NCI-H146 (cell line): ENCODE measurements around the gene HINT3.
A peak's percentile ranks its signal among the peaks of the same experiment; 100 is the strongest.
"Not testable (repeated sequence)": the region's sequence is repeated elsewhere in the genome, so short reads cannot be mapped to it uniquely, and the experiment has no call there.

Experiments
- DNase-seq: peaks from one replicate; lab custom pipeline; 2025; lab: John Stamatoyannopoulos, UW

HINT3 gene

DNA sequence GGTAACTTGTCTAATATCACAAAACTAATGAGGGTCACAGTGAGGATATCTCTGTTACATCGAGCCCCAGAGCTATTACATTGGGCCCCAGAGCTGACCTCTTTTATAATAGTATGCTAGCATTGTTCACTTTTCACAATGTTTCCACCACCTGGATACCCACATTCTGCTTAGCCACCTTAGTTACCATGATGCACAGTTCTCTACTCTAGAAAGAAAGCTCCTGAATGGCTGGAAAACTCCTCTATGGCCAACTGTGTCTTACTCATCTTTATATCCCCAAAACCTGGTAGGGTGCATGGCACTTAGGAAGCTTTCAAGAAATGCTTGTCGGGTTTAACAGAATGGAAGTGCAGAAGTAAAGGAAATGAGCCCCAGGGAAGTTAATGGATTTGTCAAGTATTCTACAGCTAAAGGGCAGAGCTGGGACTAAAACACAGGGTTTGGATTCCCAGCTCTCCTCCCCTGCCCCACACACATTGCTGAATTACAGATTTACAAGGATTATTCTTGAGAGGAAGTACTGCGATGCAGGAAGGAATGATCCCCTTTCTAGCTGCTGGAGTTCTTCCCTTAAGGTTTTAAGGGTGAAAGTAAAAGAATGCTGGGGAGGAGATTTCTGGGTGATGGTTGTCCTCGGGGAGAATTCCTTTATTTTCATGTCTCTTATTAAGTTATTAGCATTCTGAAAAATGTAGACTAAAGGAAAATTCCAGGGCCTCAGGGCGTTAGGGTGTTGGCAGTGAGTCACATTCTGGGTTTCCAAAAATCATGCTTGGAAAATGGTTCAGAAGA is 16.1 kb upstream of the HINT3 start:
- DNase-seq = no peak

DNA sequence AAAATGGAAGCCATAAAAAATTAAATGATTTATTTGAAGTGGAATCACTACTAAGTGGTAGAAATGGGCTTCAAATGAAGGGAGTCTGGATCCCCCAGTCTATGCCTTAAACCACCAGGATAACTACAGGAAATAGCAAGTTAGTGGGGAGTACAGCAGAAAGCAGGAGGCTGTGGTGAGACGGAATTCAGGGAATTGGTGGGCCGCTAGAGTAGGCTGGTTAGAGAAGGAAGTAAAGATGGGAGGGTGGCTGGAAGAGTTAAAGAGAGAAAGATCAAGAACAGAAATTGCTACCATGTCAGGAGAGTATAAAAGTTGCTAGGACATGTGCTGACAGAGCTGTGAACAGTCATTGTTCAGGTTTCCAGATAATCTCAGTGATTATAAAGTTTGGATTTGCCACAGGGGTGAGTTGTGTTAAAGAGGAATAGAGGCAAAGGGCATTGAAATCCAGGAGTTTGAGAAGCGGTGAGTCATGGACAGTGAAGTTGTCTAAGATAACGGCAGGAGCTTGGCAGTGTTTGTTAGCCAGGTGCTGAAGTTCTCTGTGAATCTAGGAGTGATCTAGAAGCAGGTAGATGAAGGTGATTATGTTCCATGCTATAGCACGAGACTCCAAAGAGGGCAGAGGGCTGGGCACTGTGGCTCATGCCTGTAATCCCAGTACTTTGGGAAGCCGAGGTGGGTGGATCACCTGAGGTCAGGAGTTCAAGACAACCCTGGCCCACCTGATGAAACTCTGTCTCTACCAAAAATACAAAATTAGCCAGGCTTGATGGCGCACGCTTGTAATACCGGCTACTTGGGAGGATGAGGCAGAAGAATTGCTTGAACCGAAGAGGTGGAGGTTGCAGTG is 13.7 kb upstream of the HINT3 start:
- DNase-seq = no peak

DNA sequence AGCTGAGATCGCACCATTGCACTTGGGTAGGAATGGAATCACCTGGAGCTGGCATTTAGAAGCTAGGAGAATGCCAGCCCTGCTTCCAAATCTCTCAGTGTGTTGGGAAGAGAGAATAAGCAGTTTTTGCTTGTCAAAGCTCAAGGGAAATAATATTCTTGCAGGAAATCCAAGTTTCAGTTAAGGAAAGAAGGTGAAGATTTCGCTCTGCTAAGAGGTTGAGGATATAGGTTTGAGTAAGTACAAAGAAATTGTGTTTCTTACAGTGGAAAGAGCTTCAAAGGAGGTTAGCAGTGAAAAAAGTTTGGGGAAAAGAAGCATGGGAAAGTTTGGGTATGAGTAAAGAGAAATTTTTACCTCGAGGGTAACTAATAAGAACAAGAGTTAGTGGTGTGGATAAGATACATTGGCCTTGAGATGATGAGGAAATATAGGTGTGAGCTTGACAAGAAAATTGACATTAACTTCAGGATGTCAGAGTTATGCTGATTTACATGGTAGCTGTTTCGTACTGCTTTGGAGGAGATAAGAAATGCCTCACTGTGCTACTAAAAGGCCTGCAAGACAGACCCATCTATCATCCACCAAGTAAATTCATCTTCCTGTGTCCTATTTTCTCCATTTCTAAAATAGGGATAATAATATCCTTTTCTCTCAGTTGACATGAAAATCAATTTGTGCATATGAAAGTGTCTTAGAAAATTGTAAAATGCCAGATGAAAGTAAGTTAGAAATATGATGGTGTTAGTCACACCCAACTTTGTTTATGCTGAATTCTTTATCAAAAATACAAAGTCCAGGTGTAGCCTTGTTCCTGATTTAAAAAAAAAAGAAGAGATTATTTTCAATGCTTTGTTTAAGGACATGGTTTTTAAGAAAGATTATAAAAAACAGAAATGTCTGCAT is 12.8 kb upstream of the HINT3 start:
- DNase-seq = no peak

DNA sequence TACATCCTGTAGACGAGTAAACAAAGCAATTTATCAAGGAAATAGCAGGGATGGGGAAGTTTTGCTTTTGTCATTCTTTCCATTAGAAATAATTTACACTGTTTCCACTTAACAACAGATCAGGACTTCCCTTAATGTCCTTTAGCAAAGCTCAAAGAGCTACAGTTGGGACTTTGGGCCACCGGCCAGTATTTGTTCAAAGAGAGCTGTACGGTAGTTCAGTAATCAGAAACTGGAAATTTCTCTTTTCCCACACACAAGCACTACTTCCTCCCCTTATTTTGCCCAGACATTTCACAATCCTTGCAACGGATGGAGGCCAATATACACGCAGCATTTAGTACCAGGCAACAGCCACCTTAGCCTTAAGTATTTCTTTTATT is 12.1 kb upstream of the HINT3 start:
- DNase-seq = no peak

DNA sequence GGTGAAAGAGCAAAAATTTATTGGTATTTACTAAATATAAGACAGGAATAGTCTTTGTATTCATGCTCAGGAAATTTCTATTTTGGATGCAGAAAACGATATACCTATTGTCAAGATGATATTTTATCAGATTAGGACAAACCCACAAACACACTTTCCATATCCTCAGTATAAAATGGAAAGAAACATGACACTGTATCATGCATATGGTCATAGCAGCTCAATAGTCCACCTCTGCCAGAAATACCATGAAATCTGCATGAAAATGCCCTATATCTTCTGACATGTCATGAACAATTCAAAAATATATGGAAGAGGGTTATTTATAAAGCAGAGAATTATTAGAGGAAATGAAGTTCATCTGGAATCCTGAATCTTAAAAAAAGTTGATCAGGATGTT is 11.7 kb upstream of the HINT3 start:
- no peak for DNase-seq

DNA sequence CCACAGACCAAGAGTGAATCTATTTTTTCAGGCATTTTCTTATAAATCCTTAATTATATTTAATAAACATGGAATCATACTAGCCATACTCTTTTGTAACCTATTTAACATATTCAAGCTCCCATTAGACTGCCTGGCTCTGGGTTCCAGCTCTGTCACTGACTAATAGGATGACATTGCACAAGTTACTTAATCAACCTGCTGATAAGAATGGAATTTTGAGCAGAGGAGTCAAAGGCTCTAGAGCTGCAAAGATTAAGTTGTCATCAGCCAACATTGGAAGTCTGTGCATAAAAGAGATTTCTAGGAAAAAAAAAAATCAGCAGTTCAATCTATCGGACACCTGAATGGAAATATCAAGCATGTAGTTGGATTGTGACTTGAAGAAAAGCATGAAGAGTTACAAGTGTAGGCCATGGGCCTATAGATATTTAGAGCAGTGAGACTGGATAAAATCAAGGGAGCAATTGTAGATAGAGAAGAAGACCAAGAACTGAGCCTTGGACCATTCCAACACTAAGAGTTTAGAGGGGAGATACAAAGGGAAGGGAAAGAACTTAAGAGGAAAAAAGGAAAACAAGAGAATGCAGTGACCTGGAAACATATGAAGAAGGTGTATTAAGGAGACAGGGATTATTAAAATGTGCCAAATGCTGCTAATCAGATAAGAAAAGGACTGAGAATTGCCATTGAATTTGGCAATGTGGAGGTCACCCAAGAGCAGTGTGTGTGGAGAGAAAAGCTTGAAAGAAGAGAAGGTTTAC is 11.0 kb upstream of the HINT3 start:
- DNase-seq = no peak

DNA sequence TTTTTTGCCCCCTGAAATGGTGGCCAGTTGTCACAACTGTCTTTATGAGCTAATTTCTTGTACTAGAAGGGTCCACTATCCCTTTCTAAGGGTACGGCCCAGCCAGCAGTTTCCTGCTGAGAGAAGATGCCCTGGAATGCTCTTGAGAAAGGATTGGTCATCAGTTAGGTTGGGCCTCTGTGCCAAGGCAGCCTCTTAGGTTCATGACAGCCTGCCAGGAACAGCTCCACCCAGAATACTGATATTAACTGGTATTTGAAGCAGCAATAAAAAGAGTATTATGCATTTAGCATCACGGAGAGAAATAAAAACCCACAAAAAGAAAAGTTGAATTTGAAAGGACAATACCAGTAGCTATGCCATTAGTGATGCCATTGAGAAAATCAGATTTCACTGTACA is 9.0 kb upstream of the HINT3 start:
- DNase-seq = no peak

DNA sequence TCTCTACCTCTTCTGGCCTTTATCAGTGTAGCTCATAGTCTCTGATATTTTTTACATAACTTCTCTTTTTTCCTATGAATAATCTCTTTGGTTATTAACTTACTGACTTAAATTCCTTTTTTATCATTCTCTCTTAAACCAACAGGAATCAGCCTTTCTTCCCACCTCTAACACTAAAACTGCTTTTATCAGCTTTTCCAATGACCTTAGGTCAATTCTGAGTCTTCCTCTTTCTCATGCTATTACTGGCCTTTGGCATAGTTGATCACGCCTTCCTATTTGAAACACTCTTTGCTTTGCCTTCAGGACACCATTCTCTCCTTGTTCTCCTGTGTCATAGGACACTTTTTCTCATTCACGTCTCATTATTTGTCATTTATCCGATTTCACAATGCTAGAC is 8.1 kb upstream of the HINT3 start:
- no peak for DNase-seq

DNA sequence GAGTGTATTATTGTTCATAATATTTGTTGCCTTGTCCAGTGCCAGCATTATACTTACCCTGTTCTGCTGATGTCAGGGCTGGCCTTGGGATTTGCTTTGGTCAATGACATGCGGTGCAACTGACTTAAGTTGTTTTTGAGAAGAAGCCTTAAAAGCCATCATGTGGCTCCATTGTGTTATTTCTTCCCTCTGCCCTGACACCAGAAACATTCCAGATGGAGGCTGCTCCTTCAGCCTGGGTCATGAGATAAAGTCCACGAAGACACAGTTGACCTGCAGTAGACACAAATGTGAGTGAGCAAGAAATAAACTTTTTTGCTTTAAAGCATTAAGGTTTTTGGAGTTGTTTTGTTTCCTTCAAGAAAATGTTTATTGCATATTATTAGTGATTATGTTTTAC is 7.5 kb upstream of the HINT3 start:
- no peak for DNase-seq

DNA sequence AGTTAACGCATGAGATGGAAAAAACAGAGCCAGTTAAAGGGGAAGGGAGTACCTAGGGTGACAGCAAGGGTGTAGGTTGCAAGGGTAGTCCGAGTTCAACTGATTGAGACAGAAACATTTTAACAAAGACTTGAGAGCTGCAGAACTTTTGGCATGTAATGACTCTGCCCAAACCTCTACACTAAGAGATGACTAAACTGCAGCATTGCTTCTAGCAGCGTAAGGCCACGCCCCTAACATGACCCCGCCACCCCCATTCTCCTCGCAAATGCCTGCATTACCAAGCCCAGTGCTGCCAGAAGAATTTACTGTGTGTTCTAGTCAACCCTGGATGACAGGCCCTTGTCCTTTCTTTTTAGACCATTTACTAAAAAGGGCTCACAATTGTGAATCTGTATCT is 6.3 kb upstream of the HINT3 start:
- no peak for DNase-seq

DNA sequence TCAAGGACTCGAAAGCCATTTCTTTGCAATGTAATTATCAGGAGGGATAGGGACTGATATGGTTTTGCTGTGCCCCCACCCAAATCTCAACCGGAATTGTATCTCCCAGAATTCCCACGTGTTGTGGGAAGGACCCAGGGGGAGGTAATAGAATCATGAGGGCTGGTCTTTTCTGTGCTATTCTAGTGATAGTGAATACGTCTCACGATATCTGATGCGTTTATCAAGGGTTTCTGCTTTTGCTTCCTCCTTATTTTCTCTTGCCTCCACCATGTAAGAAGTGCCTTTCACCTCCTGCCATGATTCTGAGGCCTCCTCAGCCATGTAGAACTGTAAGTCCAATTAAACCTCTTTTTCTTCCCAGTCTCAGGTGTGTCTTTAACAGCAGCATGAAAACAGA is 5.9 kb upstream of the HINT3 start:
- not testable (repeated sequence) for DNase-seq

DNA sequence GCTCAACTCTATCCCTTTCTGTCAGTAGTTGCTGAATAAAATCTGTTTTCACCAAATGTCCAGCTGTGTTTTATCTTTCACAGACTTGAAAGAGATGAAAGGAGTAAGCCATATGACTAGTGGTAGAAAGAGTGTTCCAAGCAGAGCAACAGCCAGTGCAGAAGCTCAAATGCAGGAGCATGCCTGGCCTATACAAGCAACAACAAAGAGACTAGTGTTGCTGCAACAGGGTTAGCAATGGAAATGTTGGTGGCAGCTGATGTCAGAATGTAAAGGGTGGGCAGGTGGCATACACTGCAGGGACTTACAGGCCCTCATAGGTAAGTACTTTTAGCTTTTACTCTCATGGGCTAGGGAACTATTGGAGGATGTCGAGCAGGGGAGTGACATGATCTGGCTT is 5.2 kb upstream of the HINT3 start:
- DNase-seq = no peak

DNA sequence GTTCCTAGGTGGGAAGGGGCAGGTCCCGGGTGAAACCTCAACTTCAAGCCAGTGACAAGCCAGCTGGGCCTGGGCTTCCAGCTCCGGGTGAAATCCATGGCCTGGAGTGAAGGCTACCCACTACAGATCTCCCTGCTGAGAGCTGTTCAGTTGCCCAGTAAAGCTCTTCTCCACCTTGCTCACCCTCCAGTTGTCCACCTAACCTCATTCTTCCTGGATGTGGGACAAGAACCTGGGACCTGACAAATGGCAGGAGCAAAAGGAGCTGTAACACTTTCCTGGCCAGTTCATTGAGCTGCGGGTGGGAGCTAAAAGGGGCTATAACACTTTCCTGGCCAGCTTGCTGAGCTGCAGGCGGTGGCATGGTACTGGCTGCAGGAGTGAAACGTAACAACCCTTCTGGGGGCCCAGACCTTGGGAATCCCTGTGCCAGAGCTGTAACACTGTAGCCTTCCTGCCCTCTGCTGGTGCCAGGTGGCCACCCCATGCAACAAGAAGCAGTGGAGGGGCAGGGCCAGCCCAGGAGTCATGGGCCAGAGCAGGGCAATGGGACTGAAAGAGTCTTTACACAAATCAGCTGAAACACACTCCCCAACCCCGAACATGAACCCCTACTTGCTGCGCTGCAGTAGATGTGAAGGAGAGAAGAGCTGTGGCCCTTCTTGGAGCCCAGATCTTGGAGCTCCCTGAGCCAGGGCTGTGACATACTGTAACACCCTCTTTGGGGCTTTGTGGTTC is 3.6 kb upstream of the HINT3 start:
- peak; percentile 40 for DNase-seq

DNA sequence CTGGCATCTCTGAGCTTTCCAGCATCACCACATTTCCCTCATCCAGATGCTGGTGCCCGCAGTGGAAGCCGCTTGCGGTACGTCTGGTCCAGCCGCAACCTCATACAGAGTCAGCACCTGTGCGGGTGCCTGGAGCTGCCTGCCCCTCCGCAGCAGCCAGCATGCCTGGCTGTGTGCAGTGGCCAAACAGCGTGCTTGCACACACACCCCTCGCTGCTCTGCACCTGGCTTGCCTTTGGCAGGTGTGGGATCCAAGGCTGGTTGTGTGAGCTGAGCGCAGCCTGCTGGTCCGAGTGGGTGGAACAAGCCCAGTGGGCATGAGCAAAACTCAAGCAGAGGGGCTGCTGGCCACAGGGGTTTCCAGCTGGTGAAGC is 3.1 kb upstream of the HINT3 start:
- DNase-seq = peak; percentile 98

DNA sequence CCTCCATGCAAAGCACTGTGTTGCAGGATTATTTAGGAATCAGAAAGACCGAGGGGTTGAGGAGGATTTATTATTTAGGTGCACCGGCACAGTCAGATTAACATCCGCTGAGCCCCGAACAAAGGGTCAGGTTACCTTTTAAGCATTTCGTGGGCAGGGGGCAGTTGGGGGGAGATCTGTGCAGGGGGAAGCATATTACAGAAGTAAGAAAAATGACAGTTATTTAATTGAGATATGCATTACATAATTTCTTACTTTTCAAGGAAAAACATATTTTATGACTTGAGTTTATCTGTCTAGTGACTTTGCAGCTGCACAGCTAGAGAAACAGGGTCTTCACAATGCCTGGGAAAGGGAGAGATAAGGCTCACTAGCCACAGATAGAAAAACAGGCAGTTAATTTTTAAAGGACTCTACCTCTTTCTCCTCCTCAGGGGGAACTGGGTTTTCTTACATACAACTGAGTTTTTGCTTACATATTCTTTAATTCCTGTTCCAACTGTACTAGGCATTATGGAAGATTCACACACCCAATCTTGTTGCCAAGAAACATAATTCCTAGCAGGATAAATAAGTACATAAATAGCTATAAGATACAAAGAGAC is 1.7 kb upstream of the HINT3 start:
- no peak for DNase-seq

DNA sequence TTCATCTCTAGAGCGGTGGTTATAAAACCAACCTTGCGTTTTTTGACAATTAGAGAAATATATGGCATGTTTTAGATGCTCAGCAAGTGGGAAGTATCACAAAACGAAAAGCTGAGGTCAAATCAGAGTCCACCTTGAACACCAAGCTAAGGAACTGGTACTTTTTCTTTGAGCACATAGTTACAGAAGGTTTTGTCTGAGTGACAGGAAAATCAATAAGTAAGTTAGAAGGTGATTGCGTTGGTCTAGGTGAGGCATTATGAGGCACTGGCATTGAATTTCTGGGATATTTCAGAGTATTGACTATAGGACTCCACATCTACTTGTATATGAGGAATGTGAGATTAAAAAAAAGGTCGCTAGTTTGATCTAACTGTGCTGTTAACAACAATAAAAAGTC is 597 bp upstream of the HINT3 start:
- peak; percentile 23 for DNase-seq

DNA sequence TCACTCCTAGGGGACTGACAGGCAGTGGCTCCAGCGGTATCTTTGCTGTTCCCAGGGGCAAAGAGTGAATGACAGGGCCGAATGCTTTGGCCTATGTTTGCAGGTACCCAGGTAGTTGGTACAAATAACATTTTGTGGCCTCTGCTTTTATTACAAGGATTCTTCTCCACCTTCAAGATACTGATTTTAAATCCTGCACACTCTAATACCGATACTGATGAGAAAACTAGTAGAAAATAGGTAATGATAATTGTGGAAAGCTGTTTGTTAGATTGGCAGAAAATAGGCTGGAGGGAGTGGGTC is 772 bp downstream of the HINT3 start:
- no peak for DNase-seq

DNA sequence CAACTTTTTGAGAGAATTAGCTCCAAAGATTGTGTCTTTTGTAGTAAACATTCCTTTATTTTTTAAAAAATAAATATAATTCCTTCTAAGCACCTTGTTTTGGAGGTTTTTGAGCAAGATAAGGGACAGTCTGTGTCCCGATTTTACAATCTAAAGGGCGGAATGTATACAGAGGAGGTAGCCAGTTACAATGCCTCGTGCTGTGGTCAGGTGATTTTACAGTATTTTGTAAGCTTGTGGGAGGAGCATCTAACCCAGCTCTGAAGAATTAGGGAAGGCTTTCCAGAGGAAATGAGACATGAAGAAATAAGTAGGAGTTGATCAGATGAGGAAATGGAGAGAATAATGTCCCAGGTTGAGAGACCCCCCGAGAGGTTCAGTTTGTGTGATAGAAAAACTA is 1.3 kb downstream of the HINT3 start:
- DNase-seq = peak; percentile 32

DNA sequence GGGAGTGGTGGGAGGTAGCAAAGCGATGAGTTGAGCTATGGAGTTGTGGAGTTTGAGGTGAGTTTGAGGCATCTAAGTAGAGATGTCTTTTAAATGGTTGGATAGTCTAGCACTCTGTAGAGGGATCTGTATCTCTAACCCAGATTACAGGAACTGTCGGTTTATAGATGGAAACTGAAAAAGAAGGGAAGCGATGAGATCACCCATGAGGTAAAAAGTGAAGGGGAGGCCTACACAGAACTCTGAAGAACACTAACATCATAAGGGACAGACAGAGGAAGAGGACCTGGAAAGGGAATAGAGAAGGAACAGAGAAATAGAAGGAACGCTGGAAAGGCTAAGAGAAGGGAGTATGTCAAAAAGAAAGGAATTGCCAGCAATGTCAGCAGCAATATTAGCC is 2.5 kb downstream of the HINT3 start:
- no peak for DNase-seq

DNA sequence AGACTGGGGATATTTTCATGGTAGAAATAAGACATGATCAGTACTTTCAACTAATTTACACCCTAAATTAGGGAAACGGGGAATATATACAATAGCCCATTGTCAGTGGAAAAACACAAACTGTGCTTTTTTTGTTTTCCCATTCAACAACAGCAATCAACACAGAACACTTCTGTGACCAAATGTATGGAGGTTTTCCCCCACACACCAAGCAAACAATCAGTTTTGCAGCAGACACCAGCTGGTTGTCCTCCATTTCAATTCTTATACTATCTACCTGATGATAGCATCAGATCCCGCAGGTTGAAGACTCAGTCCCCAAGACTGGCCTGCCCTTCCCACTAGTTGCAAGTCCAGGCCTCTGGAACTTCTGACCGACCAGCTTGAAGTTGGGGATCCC is 4.5 kb downstream of the HINT3 start:
- no peak for DNase-seq
